ENCODE results near the gene RAI14. TPM values are rescaled to one million over a fixed set of nuclear protein-coding genes. Genes with fewer than 3 reads are reported as not detected.

The RAI14 gene
- total RNA-seq, 6 experiments from 2014 or later = 256 to 360 (median 323) TPM

- H3K4me3 Mint-ChIP-seq = no peak overlapping the region
- peaks cover 1% of the 10 kb centered on the region; the same call in 1 of the 2 replicates for H3K27me3 Mint-ChIP-seq (ENCODE audit: insufficient read depth)
- H3K36me3 Mint-ChIP-seq (ENCODE audit: low read depth) = peaks cover 65% of the 10 kb centered on the region
- no peak overlapping the region; the same call in 1 of the 2 replicates for H3K27ac Mint-ChIP-seq
- no peak for DNase-seq
- H3K4me1 Mint-ChIP-seq (ENCODE audit: low read depth) = peaks cover 86% of the 10 kb centered on the region
- no peaks in the 10 kb centered on the region for H3K9me3 Mint-ChIP-seq
- TF ChIP-seq, protein P1, sequence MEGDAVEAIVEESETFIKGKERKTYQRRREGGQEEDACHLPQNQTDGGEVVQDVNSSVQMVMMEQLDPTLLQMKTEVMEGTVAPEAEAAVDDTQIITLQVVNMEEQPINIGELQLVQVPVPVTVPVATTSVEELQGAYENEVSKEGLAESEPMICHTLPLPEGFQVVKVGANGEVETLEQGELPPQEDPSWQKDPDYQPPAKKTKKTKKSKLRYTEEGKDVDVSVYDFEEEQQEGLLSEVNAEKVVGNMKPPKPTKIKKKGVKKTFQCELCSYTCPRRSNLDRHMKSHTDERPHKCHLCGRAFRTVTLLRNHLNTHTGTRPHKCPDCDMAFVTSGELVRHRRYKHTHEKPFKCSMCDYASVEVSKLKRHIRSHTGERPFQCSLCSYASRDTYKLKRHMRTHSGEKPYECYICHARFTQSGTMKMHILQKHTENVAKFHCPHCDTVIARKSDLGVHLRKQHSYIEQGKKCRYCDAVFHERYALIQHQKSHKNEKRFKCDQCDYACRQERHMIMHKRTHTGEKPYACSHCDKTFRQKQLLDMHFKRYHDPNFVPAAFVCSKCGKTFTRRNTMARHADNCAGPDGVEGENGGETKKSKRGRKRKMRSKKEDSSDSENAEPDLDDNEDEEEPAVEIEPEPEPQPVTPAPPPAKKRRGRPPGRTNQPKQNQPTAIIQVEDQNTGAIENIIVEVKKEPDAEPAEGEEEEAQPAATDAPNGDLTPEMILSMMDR (IDR thresholded peaks at IDR 0.05) = no peak
Observed at GRCh38 chr5:34742061-34742460, 85.9 kb downstream of the RAI14 start.

GRCh38 chr5:34743878-34744277 is 87.8 kb downstream of the RAI14 start:
- no peak overlapping the region for H3K4me3 Mint-ChIP-seq
- peak; percentile 95 for DNase-seq
- TF ChIP-seq, protein P1 (IDR thresholded peaks at IDR 0.05) = no peak
- H3K27ac Mint-ChIP-seq = peak overlapping the region; percentile 78
- H3K27me3 Mint-ChIP-seq (ENCODE audit: insufficient read depth) = peaks cover 1% of the 10 kb centered on the region
- H3K9me3 Mint-ChIP-seq = no peaks in the 10 kb centered on the region
- H3K36me3 Mint-ChIP-seq (ENCODE audit: low read depth) = peaks cover 59% of the 10 kb centered on the region
- peaks cover 84% of the 10 kb centered on the region for H3K4me1 Mint-ChIP-seq (ENCODE audit: low read depth)

GRCh38 chr5:34748431-34748830 is 92.3 kb downstream of the RAI14 start:
- H3K4me3 Mint-ChIP-seq = no peak overlapping the region
- DNase-seq = no peak
- H3K27ac Mint-ChIP-seq = peak overlapping the region; percentile 62; the same call in 1 of the 2 replicates
- peaks cover 50% of the 10 kb centered on the region for H3K36me3 Mint-ChIP-seq (ENCODE audit: low read depth)
- peaks cover 82% of the 10 kb centered on the region for H3K4me1 Mint-ChIP-seq (ENCODE audit: low read depth)
- H3K27me3 Mint-ChIP-seq (ENCODE audit: insufficient read depth) = peaks cover 1% of the 10 kb centered on the region
- no peaks in the 10 kb centered on the region for H3K9me3 Mint-ChIP-seq
- TF ChIP-seq, protein P1 (IDR thresholded peaks at IDR 0.05) = no peak

DNA sequence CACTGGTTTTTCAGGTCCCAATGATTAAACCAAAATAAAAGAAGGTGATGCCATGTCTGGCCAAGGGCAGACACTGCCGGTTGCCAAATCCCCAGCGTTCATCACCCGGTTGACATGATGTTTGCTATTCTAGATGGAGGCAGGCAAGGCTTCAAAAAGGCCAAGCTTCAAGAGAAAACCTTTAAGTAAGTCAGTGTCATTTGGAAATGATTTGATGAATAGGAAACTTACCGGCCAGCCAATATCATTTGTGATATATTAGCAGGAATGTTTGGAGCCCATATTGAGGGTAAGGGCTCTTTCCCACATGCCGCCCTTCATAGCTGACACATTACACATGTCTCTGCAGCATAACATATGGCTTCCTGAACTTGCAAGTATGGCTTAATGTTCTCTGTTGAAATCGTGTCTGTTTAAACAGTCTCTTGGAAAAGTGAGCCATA is 93.3 kb downstream of the RAI14 start:
- H3K9me3 Mint-ChIP-seq = no peaks in the 10 kb centered on the region
- no peak overlapping the region for H3K4me3 Mint-ChIP-seq
- TF ChIP-seq, protein P1 (IDR thresholded peaks at IDR 0.05) = no peak
- DNase-seq = peak; percentile 20
- H3K27me3 Mint-ChIP-seq (ENCODE audit: insufficient read depth) = peaks cover 3% of the 10 kb centered on the region
- H3K4me1 Mint-ChIP-seq (ENCODE audit: low read depth) = peaks cover 79% of the 10 kb centered on the region
- H3K36me3 Mint-ChIP-seq (ENCODE audit: low read depth) = peaks cover 50% of the 10 kb centered on the region
- peak overlapping the region; percentile 57 for H3K27ac Mint-ChIP-seq

- Mint-ChIP-seq H3K36me3 (ENCODE audit: low read depth) (peaks cover 52% of the 10 kb centered on the region), H3K4me3 (no peak overlapping the region), H3K9me3 (no peaks in the 10 kb centered on the region), H3K27ac (peak overlapping the region; percentile 17), H3K4me1 (ENCODE audit: low read depth) (peaks cover 79% of the 10 kb centered on the region), H3K27me3 (ENCODE audit: insufficient read depth) (peaks cover 3% of the 10 kb centered on the region)
- no peak for DNase-seq
- TF ChIP-seq, protein P1 (IDR thresholded peaks at IDR 0.05) = no peak
Observed at GRCh38 chr5:34750206-34750605, 94.1 kb downstream of the RAI14 start.

Measured in HFFc6 (cell line).